ENCODE measurements around the gene HOXB2.
"Not testable (repeated sequence)": the region's sequence is repeated elsewhere in the genome, so short reads cannot be mapped to it uniquely, and the experiment has no call there.

DNA sequence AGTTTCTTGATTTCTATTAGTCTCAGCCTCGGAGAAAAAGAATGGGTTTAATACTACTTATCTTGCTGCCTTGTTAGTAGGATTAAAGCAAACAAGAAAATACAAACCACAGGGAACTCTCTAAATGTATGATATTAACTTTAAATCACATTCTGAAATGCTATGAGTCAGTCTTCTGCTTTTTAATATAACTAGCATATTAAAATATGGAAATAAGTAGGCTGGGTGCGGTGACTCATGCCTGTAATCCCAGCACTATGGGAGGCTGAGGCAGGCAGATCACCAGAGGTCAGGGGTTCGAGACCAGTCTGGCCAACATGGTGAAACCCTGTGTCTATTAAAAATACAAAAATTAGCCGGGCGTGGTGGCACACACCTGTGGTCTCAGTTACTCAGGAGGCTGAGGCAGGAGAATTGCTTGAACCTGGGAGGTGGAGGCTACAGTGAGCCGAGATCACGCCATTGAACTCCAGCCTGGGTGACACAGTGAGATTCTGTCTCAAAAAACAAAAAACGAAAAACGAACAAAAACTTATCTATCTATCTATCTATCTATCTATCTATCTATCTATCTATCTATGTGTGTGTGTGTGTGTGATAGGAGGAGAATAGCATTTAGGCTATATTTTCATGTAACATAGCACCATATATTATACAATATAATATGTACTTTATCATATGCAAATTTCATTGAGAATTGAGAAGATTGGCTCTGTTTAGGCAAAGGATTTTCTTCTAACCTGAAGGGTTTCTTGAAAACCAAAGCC is 8.9 kb downstream of the HOXB2 start:
- not testable (repeated sequence) for TF ChIP-seq CTCF, POLR2A, POLR2AphosphoS5 (IDR thresholded peaks at IDR 0.05)

Measured in prostate gland (tissue), 2 donors.